K562 (cell line): Measurements from ENCODE around the gene NRP1.

ENCODE experiments used
- MXD1 ChIP-seq: fragments of 250-450 bp; sonication (Bioruptor Pico); IDR thresholded peaks from 2 replicates; pipeline ENCODE4 v1.8.0; 2021; ENCODE audit warnings: borderline replicate concordance, mild to moderate bottlenecking, moderate library complexity; ENCODE audit not compliant: poor library complexity, severe bottlenecking
- NFYB ChIP-seq: IDR thresholded peaks from 2 replicates; pipeline ENCODE4 v1.6.1; 2011; ENCODE audit warnings: mild to moderate bottlenecking, moderate library complexity; ENCODE audit not compliant: insufficient read length; ENCODE audit errors: extremely low read depth
- SMARCE1 ChIP-seq: fragments of 450-650 bp; IDR thresholded peaks from 2 replicates; pipeline ENCODE4 v1.7.1; 2016; ENCODE audit warnings: mild to moderate bottlenecking
- TF ChIP-seq, protein P1 (sequence below): IDR thresholded peaks from 3 replicates; pipeline ENCODE4 v1.6.1; 2011; ENCODE audit warnings: borderline replicate concordance, mild to moderate bottlenecking; ENCODE audit not compliant: insufficient read length, insufficient read depth

- no peak for TF ChIP-seq SMARCE1
- TF ChIP-seq, protein P1, sequence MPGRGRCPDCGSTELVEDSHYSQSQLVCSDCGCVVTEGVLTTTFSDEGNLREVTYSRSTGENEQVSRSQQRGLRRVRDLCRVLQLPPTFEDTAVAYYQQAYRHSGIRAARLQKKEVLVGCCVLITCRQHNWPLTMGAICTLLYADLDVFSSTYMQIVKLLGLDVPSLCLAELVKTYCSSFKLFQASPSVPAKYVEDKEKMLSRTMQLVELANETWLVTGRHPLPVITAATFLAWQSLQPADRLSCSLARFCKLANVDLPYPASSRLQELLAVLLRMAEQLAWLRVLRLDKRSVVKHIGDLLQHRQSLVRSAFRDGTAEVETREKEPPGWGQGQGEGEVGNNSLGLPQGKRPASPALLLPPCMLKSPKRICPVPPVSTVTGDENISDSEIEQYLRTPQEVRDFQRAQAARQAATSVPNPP = no peak
- no peak for TF ChIP-seq NFYB
- no peak for TF ChIP-seq MXD1 (CRISPR knock-in tag)
These were observed 130.4 kb downstream of the NRP1 start for GRCh38 chr10:33204031-33204430.
